Measurements from ENCODE around the gene RP2.

DNA sequence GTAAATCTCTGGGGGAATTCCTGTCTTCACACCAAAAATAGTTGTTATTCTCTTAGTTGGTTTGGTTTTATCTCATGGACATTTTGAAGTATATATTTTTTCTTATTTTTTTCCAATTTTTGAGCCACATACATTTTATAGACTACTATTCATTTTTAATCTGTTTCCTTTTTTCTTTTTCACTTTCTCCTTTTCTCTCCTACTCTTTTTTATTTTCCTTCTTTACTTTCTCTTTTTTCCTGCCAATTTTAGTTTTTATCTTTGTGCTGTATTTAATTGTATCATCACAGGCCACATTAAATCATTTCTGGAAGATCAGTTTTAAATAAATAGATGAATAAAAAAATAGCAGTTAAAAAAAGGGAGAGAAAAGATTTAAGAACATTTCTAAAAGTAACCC lies 61.4 kb downstream of the RP2 start:
- TF ChIP-seq CTCF (IDR thresholded peaks at IDR 0.05) (no peak), POLR2A (IDR thresholded peaks at IDR 0.05) (no peak)

All from lower leg skin (tissue), 3 donors.